Measurements from ENCODE around the gene TSPAN3. TPM values are rescaled to one million over a fixed set of nuclear protein-coding genes. Genes with fewer than 3 reads are reported as not detected.

The TSPAN3 gene
- total RNA-seq, 2 experiments from 2014 or later: 35.2 to 47.2 TPM

- no peak for DNase-seq (ENCODE audit: low spot score)
- Histone ChIP-seq H3K4me3 (ENCODE audit: low read depth, low read length, poor library complexity, severe bottlenecking) (no peak overlapping the region), H3K4me1 (ENCODE audit: insufficient read depth, low read length, poor library complexity, severe bottlenecking) (no peaks in the 10 kb centered on the region), H2AFZ (ENCODE audit: low read length) (no peak overlapping the region), H3K4me2 (ENCODE audit: low read length) (no peak overlapping the region), H3K79me2 (ENCODE audit: insufficient read depth, low read depth, low read length) (no peaks in the 10 kb centered on the region), H4K20me1 (ENCODE audit: insufficient read depth, low read length) (no peaks in the 10 kb centered on the region), H3K9me3 (ENCODE audit: low read length) (no peaks in the 10 kb centered on the region), H3K36me3 (ENCODE audit: insufficient read depth, low read length) (peaks cover 16% of the 10 kb centered on the region), H3K9me2 (ENCODE audit: insufficient read depth, low read length) (no peaks in the 10 kb centered on the region), H3K27ac (ENCODE audit: low read depth, low read length, poor library complexity, severe bottlenecking) (no peak overlapping the region)
- TF ChIP-seq EZH2phosphoT487 (IDR thresholded peaks at IDR 0.05; ENCODE audit: borderline replicate concordance, low read depth, low read length) (no peak), CTCF (conservative IDR thresholded peaks at IDR 0.05; ENCODE audit: low read length) (no peak)
- intact Hi-C loops (cut with micrococcal nuclease; ENCODE audit: unreplicated experiment): no loop called here
- BruUV-seq (replicated peaks): no TSS peak
- POLR2A ChIA-PET: interaction anchor here (0.7 to 3.7 kb wide), 2 partner anchors 12 to 132 kb away, joined by 3 to 19 read pairs; no protein-coding TSS in a partner anchor
- CTCF ChIA-PET (ENCODE audit: unreplicated experiment): no interaction called here
These were observed 22.6 kb downstream of the TSPAN3 start for GRCh38 chr15:77048135-77048876.

- intact Hi-C loops (cut with micrococcal nuclease; ENCODE audit: unreplicated experiment): no loop called here
These were observed 24.1 kb downstream of the TSPAN3 start for GRCh38 chr15:77046704-77047412.

More at GRCh38 chr15:77046704-77047412, 24.1 kb downstream of the TSPAN3 start:
- BruUV-seq (replicated peaks): no TSS peak
- Histone ChIP-seq H3K9me3 (ENCODE audit: low read length) (no peaks in the 10 kb centered on the region), H3K79me2 (ENCODE audit: insufficient read depth, low read depth, low read length) (no peaks in the 10 kb centered on the region), H3K4me2 (ENCODE audit: low read length) (no peak overlapping the region), H2AFZ (ENCODE audit: low read length) (no peak overlapping the region), H3K27ac (ENCODE audit: low read depth, low read length, poor library complexity, severe bottlenecking) (no peak overlapping the region), H4K20me1 (ENCODE audit: insufficient read depth, low read length) (no peaks in the 10 kb centered on the region), H3K9me2 (ENCODE audit: insufficient read depth, low read length) (no peaks in the 10 kb centered on the region), H3K4me3 (ENCODE audit: low read depth, low read length, poor library complexity, severe bottlenecking) (no peak overlapping the region), H3K4me1 (ENCODE audit: insufficient read depth, low read length, poor library complexity, severe bottlenecking) (no peaks in the 10 kb centered on the region), H3K36me3 (ENCODE audit: insufficient read depth, low read length) (peaks cover 10% of the 10 kb centered on the region)
- POLR2A ChIA-PET: interaction anchor here (0.8 kb wide), 1 partner anchor 12 kb away, joined by 4 read pairs; no protein-coding TSS in a partner anchor
- no peak for TF ChIP-seq CTCF (conservative IDR thresholded peaks at IDR 0.05; ENCODE audit: low read length)
- TF ChIP-seq EZH2phosphoT487 (IDR thresholded peaks at IDR 0.05; ENCODE audit: borderline replicate concordance, low read depth, low read length): no peak
- CTCF ChIA-PET (ENCODE audit: unreplicated experiment): no interaction called here
- no peak for DNase-seq (ENCODE audit: low spot score)

Measured in OCI-LY7 (cell line).